HG02798 (cell line): ENCODE data around the gene SPDL1.

Source experiments
- ATAC-seq: cut with Tn5 transposase; IDR thresholded peaks from one replicate; pipeline ENCODE4 v1.9.1; 2021; ENCODE audit warnings: mild to moderate bottlenecking; ENCODE audit not compliant: unreplicated experiment, poor library complexity

SPDL1 gene

GRCh38 chr5:169583424-169584220 is at the start of gene SPDL1:
Gene SPDL1, plus strand, starts transcription at chr5:169583773. Its CDS starts 4,644 bp downstream, at chr5:169588417.
- ATAC-seq = peak; percentile 91

GRCh38 chr5:169534311-169534880 is 49.2 kb upstream of the SPDL1 start:
- ATAC-seq = no peak

- no peak for ATAC-seq
Observed at GRCh38 chr5:169534939-169535338, 48.6 kb upstream of the SPDL1 start.

- no peak for ATAC-seq
Observed at GRCh38 chr5:169538944-169539343, 44.6 kb upstream of the SPDL1 start.

GRCh38 chr5:169542811-169543210 is 40.8 kb upstream of the SPDL1 start:
- no peak for ATAC-seq

GRCh38 chr5:169544264-169544950 is 39.2 kb upstream of the SPDL1 start:
- no peak for ATAC-seq

- peak; percentile 57 for ATAC-seq
Observed at GRCh38 chr5:169545762-169546161, 37.8 kb upstream of the SPDL1 start.

GRCh38 chr5:169546346-169546745 is 37.2 kb upstream of the SPDL1 start:
- no peak for ATAC-seq

GRCh38 chr5:169547508-169547907 is 36.1 kb upstream of the SPDL1 start:
- ATAC-seq = no peak

- no peak for ATAC-seq
Observed at GRCh38 chr5:169548315-169548714, 35.3 kb upstream of the SPDL1 start.

- no peak for ATAC-seq
Observed at GRCh38 chr5:169549453-169550100, 34.0 kb upstream of the SPDL1 start.

- ATAC-seq = no peak
Observed at GRCh38 chr5:169550227-169550626, 33.3 kb upstream of the SPDL1 start.

GRCh38 chr5:169551146-169551545 is 32.4 kb upstream of the SPDL1 start:
- ATAC-seq = no peak

- no peak for ATAC-seq
Observed at GRCh38 chr5:169551696-169552095, 31.9 kb upstream of the SPDL1 start.

GRCh38 chr5:169554251-169554650 is 29.3 kb upstream of the SPDL1 start:
- ATAC-seq = peak; percentile 57

GRCh38 chr5:169557838-169558237 is 25.7 kb upstream of the SPDL1 start:
- no peak for ATAC-seq

GRCh38 chr5:169561893-169562292 is 21.7 kb upstream of the SPDL1 start:
- ATAC-seq = no peak

GRCh38 chr5:169563369-169563768 is 20.2 kb upstream of the SPDL1 start:
- no peak for ATAC-seq

- no peak for ATAC-seq
Observed at GRCh38 chr5:169566202-169566601, 17.4 kb upstream of the SPDL1 start.

GRCh38 chr5:169567079-169567478 is 16.5 kb upstream of the SPDL1 start:
- ATAC-seq = no peak

- ATAC-seq = no peak
Observed at GRCh38 chr5:169569513-169569912, 14.1 kb upstream of the SPDL1 start.
